HEK293 (cell line): ENCODE data around the gene MICALL1.
A peak's percentile ranks its signal among the peaks of the same experiment; 100 is the strongest.

Experiments used
- BCL11A ChIP-seq: fragments of 450-650 bp; formaldehyde crosslinking; IDR thresholded peaks from 2 replicates; pipeline ENCODE4 v1.5.1; 2016; ENCODE audit warnings: low read depth, missing biosample characterization, missing genetic modification characterization
- EGR2 ChIP-seq: fragments of 450-650 bp; formaldehyde crosslinking; IDR thresholded peaks from 2 replicates; pipeline ENCODE4 v1.5.1; 2016; ENCODE audit warnings: low read depth, missing biosample characterization, missing genetic modification characterization
- ELK4 ChIP-seq: IDR thresholded peaks from 2 replicates; pipeline ENCODE4 v1.6.1; 2011; ENCODE audit warnings: mild to moderate bottlenecking, low read depth, low read length, borderline replicate concordance
- GFI1B ChIP-seq: fragments of 450-650 bp; formaldehyde crosslinking; IDR thresholded peaks from 2 replicates; pipeline ENCODE4 v1.5.1; 2016; ENCODE audit warnings: missing biosample characterization, missing genetic modification characterization
- IKZF3 ChIP-seq: fragments of 450-650 bp; IDR thresholded peaks from 2 replicates; pipeline ENCODE4 v1.5.0; 2018; ENCODE audit warnings: missing biosample characterization, mild to moderate bottlenecking, missing genetic modification characterization, moderate library complexity
- MZF1 ChIP-seq: fragments of 450-650 bp; formaldehyde crosslinking; IDR thresholded peaks from 2 replicates; pipeline ENCODE4 v1.5.1; 2017; ENCODE audit warnings: missing biosample characterization, missing genetic modification characterization, borderline replicate concordance
- PRDM4 ChIP-seq: fragments of 450-650 bp; formaldehyde crosslinking; IDR thresholded peaks from 2 replicates; pipeline ENCODE4 v1.5.1; 2017; ENCODE audit warnings: missing biosample characterization, missing genetic modification characterization
- ZBTB21 ChIP-seq: fragments of 450-650 bp; formaldehyde crosslinking; IDR thresholded peaks from 2 replicates; pipeline ENCODE4 v1.5.1; 2017; ENCODE audit warnings: missing biosample characterization, missing genetic modification characterization
- ZBTB49 ChIP-seq: fragments of 450-650 bp; formaldehyde crosslinking; IDR thresholded peaks from 2 replicates; pipeline ENCODE4 v1.5.1; 2016; ENCODE audit warnings: missing biosample characterization, missing genetic modification characterization, low read depth
- ZFP37 ChIP-seq: fragments of 450-650 bp; formaldehyde crosslinking; IDR thresholded peaks from 2 replicates; pipeline ENCODE4 v1.5.1; 2016; ENCODE audit warnings: missing biosample characterization, missing genetic modification characterization
- ZNF10 ChIP-seq: fragments of 450-650 bp; formaldehyde crosslinking; IDR thresholded peaks from 2 replicates; pipeline ENCODE4 v1.5.1; 2017; ENCODE audit warnings: missing biosample characterization, missing genetic modification characterization
- ZNF121 ChIP-seq: fragments of 450-650 bp; formaldehyde crosslinking; IDR thresholded peaks from 2 replicates; pipeline ENCODE4 v1.5.1; 2016; ENCODE audit warnings: missing biosample characterization, missing genetic modification characterization
- ZNF202 ChIP-seq: fragments of 450-650 bp; formaldehyde crosslinking; IDR thresholded peaks from 2 replicates; pipeline ENCODE4 v1.5.1; 2016; ENCODE audit warnings: missing biosample characterization, missing genetic modification characterization, borderline replicate concordance
- ZNF239 ChIP-seq: fragments of 450-650 bp; formaldehyde crosslinking; IDR thresholded peaks from 2 replicates; pipeline ENCODE4 v1.5.1; 2016; ENCODE audit warnings: missing biosample characterization, missing genetic modification characterization
- ZNF274 ChIP-seq, 2 experiments: fragments of 200-500 bp in 1 of 2; fragments of 450-650 bp in 1 of 2; sonication (Bioruptor generic) in 1 of 2; formaldehyde crosslinking in 1 of 2; IDR thresholded peaks; 2 replicates each; pipeline versions ENCODE4 v1.5.1 to v1.6.1; 2014 to 2016; ENCODE audit warnings: borderline replicate concordance in 1 of 2, inconsistent platforms in 1 of 2, low read length in 1 of 2, missing biosample characterization in 1 of 2, missing genetic modification characterization in 1 of 2
- ZNF354C ChIP-seq: fragments of 450-650 bp; formaldehyde crosslinking; IDR thresholded peaks from 2 replicates; pipeline ENCODE4 v1.5.1; 2016; ENCODE audit warnings: missing biosample characterization, missing genetic modification characterization, low read depth, borderline replicate concordance
- ZNF37A ChIP-seq: fragments of 450-650 bp; IDR thresholded peaks from 2 replicates; pipeline ENCODE4 v1.5.1; 2018; ENCODE audit warnings: missing biosample characterization, missing genetic modification characterization
- ZNF426 ChIP-seq: fragments of 450-650 bp; formaldehyde crosslinking; IDR thresholded peaks from 2 replicates; pipeline ENCODE4 v1.5.1; 2017; ENCODE audit warnings: missing biosample characterization, missing genetic modification characterization, mild to moderate bottlenecking, inconsistent platforms, moderate library complexity
- ZNF48 ChIP-seq: fragments of 450-650 bp; formaldehyde crosslinking; IDR thresholded peaks from 2 replicates; pipeline ENCODE4 v1.5.1; 2016; ENCODE audit warnings: missing biosample characterization, missing genetic modification characterization
- ZNF548 ChIP-seq: fragments of 450-650 bp; formaldehyde crosslinking; IDR thresholded peaks from 2 replicates; pipeline ENCODE4 v1.5.1; 2016; ENCODE audit warnings: missing biosample characterization, missing genetic modification characterization
- ZNF561 ChIP-seq: fragments of 450-650 bp; IDR thresholded peaks from 2 replicates; pipeline ENCODE4 v1.5.1; 2018; ENCODE audit warnings: missing biosample characterization, missing genetic modification characterization, borderline replicate concordance
- ZNF571 ChIP-seq: fragments of 450-650 bp; formaldehyde crosslinking; IDR thresholded peaks from 2 replicates; pipeline ENCODE4 v1.5.0; 2017; ENCODE audit warnings: missing biosample characterization, missing genetic modification characterization
- ZNF623 ChIP-seq: fragments of 450-650 bp; formaldehyde crosslinking; IDR thresholded peaks from 2 replicates; pipeline ENCODE4 v1.5.1; 2016; ENCODE audit warnings: missing biosample characterization, missing genetic modification characterization
- ZNF626 ChIP-seq: fragments of 450-650 bp; sonication (Bioruptor Pico); formaldehyde crosslinking; IDR thresholded peaks from 2 replicates; pipeline ENCODE4 v1.5.1; 2018; ENCODE audit warnings: missing biosample characterization, missing genetic modification characterization, inconsistent platforms
- ZNF664 ChIP-seq: fragments of 450-650 bp; formaldehyde crosslinking; IDR thresholded peaks from 2 replicates; pipeline ENCODE4 v1.5.1; 2016; ENCODE audit warnings: missing biosample characterization, missing genetic modification characterization
- ZNF747 ChIP-seq: fragments of 450-650 bp; formaldehyde crosslinking; IDR thresholded peaks from 2 replicates; pipeline ENCODE4 v1.5.1; 2016; ENCODE audit warnings: missing biosample characterization, missing genetic modification characterization
- ZNF768 ChIP-seq: fragments of 450-650 bp; formaldehyde crosslinking; IDR thresholded peaks from 2 replicates; pipeline ENCODE4 v1.5.1; 2018; ENCODE audit warnings: missing biosample characterization, mild to moderate bottlenecking, missing genetic modification characterization
- ZNF791 ChIP-seq: fragments of 450-650 bp; formaldehyde crosslinking; IDR thresholded peaks from 2 replicates; pipeline ENCODE4 v1.5.1; 2016; ENCODE audit warnings: missing biosample characterization, missing genetic modification characterization
- ZNF792 ChIP-seq: fragments of 450-650 bp; formaldehyde crosslinking; IDR thresholded peaks from 2 replicates; pipeline ENCODE4 v1.5.1; 2016; ENCODE audit warnings: missing biosample characterization, missing genetic modification characterization
- TF ChIP-seq, protein P1 (sequence below): fragments of 450-650 bp; IDR thresholded peaks from 2 replicates; pipeline ENCODE4 v1.5.1; 2018; ENCODE audit warnings: missing biosample characterization, missing genetic modification characterization
- TF ChIP-seq, protein P2 (sequence below): fragments of 450-650 bp; formaldehyde crosslinking; IDR thresholded peaks from 2 replicates; pipeline ENCODE4 v1.5.1; 2016; ENCODE audit warnings: missing biosample characterization, missing genetic modification characterization

Gene MICALL1

DNA sequence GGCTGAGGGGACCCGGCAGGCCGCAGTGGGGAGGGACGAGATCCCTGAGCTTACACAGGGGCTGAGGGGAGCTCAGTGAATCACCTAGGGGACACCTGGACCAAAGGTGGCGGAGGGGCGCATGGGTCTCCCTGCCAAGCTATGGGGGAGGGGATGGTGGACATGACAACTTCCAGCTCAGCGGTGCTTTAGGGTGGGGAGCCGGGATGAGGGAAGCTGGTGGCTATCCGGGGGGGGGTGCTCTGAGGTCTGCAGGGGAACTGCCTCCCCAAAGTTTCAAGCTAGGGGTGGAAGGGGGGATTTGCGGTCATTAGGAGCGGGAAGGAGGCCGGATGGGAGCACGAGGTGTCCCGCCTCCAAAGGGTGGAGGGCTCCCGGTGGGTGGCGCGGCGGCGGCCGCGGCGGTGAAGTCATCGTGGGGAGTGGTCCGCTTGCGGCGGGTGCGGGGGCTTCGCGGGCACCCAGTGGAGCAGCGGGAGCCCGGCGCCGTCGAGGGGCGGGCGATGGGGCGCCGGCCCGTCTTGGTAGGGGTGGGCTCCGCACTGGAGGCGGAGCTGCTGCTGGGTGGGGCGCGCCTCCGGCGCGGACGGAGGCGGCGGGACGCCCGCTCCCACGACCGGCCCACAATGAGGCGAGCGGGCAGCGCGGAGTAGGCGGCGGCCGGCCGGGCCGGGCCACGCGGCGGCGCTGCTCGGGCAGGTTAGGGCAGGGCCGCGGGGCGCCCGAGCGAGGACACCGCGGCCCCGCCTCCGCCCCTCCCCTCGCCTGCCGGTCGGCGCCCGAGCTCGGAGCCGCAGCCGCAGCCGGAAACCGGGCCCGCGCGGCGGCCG is at the start of gene MICALL1 (continued):
- no peak for TF ChIP-seq PRDM4 (tag by site-specific recombination)
- TF ChIP-seq ELK4 = no peak
- TF ChIP-seq ZNF768 (tag by site-specific recombination) = no peak
- TF ChIP-seq, protein P1, sequence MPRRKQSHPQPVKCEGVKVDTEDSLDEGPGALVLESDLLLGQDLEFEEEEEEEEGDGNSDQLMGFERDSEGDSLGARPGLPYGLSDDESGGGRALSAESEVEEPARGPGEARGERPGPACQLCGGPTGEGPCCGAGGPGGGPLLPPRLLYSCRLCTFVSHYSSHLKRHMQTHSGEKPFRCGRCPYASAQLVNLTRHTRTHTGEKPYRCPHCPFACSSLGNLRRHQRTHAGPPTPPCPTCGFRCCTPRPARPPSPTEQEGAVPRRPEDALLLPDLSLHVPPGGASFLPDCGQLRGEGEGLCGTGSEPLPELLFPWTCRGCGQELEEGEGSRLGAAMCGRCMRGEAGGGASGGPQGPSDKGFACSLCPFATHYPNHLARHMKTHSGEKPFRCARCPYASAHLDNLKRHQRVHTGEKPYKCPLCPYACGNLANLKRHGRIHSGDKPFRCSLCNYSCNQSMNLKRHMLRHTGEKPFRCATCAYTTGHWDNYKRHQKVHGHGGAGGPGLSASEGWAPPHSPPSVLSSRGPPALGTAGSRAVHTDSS (tag by site-specific recombination) = no peak
- TF ChIP-seq, protein P2, sequence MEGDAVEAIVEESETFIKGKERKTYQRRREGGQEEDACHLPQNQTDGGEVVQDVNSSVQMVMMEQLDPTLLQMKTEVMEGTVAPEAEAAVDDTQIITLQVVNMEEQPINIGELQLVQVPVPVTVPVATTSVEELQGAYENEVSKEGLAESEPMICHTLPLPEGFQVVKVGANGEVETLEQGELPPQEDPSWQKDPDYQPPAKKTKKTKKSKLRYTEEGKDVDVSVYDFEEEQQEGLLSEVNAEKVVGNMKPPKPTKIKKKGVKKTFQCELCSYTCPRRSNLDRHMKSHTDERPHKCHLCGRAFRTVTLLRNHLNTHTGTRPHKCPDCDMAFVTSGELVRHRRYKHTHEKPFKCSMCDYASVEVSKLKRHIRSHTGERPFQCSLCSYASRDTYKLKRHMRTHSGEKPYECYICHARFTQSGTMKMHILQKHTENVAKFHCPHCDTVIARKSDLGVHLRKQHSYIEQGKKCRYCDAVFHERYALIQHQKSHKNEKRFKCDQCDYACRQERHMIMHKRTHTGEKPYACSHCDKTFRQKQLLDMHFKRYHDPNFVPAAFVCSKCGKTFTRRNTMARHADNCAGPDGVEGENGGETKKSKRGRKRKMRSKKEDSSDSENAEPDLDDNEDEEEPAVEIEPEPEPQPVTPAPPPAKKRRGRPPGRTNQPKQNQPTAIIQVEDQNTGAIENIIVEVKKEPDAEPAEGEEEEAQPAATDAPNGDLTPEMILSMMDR (tag by site-specific recombination) = peak; percentile 28; the same call in 1 of the 2 replicates
- TF ChIP-seq EGR2 (tag by site-specific recombination) = peak; percentile 56
- no peak for TF ChIP-seq ZNF354C (tag by site-specific recombination)
- TF ChIP-seq BCL11A (tag by site-specific recombination) = no peak
- no peak for TF ChIP-seq ZNF791 (tag by site-specific recombination)
- peak; percentile 82 for TF ChIP-seq IKZF3 (tag by site-specific recombination)
- TF ChIP-seq ZNF626 (tag by site-specific recombination) = no peak
- no peak for TF ChIP-seq ZNF48
- no peak for TF ChIP-seq ZNF623 (tag by site-specific recombination)
- 0 out of 2 replicates have a peak, but pooled peaks have one; percentile 1 for TF ChIP-seq ZFP37 (tag by site-specific recombination)
- TF ChIP-seq ZNF274 (IDR thresholded peaks at IDR 0.05; ENCODE audit: low read length) = no peak
- TF ChIP-seq ZNF274 (tag by site-specific recombination; IDR thresholded peaks at IDR 0.05; ENCODE audit: borderline replicate concordance) = no peak
- no peak for TF ChIP-seq ZNF37A (tag by site-specific recombination)
- no peak for TF ChIP-seq ZBTB21
- TF ChIP-seq ZNF792 (tag by site-specific recombination) = no peak; the same call in 1 of the 2 replicates
- no peak for TF ChIP-seq ZNF202 (tag by site-specific recombination)
- TF ChIP-seq ZNF239 (tag by site-specific recombination) = 0 out of 2 replicates have a peak, but pooled peaks have one; percentile 19
- peak; percentile 64; the same call in 1 of the 2 replicates for TF ChIP-seq MZF1 (tag by site-specific recombination)
- TF ChIP-seq ZNF571 (tag by site-specific recombination) = no peak
- TF ChIP-seq ZNF426 (tag by site-specific recombination) = no peak
- TF ChIP-seq ZNF548 (tag by site-specific recombination) = no peak
- no peak for TF ChIP-seq GFI1B (tag by site-specific recombination)
- TF ChIP-seq ZNF561 (tag by site-specific recombination) = peak; percentile 65
- TF ChIP-seq ZNF10 = no peak
- no peak for TF ChIP-seq ZNF747 (tag by site-specific recombination)
- TF ChIP-seq ZBTB49 (tag by site-specific recombination) = no peak
- no peak for TF ChIP-seq ZNF664 (tag by site-specific recombination)
- TF ChIP-seq ZNF121 = no peak
